HFF-Myc (cell line): Measurements from ENCODE around the gene PFN3.
"Not testable (repeated sequence)": the region's sequence is repeated elsewhere in the genome, so short reads cannot be mapped to it uniquely, and the experiment has no call there.

Experiments
- DNase-seq: peaks from one replicate; pipeline ENCODE4 v3.0.0-alpha.2; 2011; ENCODE audit warnings: low read depth; ENCODE audit errors: extremely low read depth
- H3K4me3 ChIP-seq: replicated peaks from 2 replicates; pipeline ENCODE4 v1.5.1; 2011; ENCODE audit warnings: low read depth, mild to moderate bottlenecking, control low read depth, low read length
- TF ChIP-seq, protein P1 (sequence below): IDR thresholded peaks from 2 replicates; pipeline ENCODE4 v1.5.1; 2012; ENCODE audit warnings: mild to moderate bottlenecking, low read depth, low read length, control low read depth; ENCODE audit errors: missing control alignments

PFN3 gene

DNA sequence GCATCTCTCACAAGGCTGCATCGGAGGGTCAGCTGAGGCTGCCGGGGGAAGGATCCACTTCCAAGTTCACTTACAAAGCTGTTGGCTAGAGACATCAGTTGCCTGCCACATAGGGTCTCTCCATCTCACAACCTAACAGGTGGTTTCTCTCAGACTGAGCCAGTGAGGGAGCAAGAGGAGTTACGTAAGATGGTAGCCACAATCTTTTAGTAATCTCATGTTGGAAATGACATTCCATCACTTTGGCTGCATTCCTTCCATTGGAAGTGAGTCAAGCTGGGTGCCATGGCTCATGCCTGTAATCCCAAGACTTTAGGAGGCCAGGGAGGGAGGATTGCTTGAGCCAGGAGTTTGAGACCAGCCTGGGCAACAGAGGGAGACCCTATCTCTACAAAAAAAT, 18.6 kb upstream of the PFN3 start:
- TF ChIP-seq, protein P1, sequence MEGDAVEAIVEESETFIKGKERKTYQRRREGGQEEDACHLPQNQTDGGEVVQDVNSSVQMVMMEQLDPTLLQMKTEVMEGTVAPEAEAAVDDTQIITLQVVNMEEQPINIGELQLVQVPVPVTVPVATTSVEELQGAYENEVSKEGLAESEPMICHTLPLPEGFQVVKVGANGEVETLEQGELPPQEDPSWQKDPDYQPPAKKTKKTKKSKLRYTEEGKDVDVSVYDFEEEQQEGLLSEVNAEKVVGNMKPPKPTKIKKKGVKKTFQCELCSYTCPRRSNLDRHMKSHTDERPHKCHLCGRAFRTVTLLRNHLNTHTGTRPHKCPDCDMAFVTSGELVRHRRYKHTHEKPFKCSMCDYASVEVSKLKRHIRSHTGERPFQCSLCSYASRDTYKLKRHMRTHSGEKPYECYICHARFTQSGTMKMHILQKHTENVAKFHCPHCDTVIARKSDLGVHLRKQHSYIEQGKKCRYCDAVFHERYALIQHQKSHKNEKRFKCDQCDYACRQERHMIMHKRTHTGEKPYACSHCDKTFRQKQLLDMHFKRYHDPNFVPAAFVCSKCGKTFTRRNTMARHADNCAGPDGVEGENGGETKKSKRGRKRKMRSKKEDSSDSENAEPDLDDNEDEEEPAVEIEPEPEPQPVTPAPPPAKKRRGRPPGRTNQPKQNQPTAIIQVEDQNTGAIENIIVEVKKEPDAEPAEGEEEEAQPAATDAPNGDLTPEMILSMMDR = no peak
- DNase-seq = no peak
- no peak overlapping the region for H3K4me3 ChIP-seq

DNA sequence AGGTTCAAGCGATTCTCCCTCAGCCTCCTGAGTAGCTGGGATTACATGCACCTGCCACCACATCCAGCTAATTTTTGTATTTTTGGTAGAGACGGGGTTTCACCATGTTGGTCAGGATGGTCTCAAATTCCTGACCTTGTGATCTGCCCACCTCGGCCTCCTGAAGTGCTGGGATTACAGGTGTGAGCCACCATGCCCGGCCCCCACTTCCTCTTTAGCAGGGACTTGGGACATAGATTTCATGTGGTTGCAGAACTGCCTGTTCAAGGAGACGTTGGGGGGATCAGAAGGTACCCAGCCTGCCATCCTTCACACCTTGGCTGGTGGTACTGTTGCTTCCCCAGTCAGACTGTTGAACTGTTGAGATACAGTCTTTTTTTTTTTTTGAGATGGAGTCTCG, 16.6 kb upstream of the PFN3 start:
- H3K4me3 ChIP-seq, DNase-seq: not testable (repeated sequence)

DNA sequence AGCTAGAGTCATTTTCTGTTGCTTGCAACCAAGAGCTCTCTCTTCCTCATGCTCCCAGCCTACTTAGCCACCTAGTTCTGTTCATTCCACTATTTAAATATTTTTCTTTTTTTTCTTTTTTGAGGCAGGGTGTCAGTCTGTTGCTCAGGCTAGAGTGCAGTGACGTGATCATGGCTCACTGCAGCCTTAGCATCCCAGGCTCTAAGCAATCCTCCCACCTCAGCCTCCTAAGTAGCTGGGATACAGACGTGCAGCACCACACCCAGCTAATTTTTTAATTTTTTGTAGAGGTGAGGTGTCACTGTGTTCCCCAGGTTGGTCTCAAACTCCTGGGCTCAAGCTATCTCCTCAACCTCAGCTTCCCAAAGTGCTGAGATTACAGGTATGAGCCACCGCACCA, 14.0 kb upstream of the PFN3 start:
- TF ChIP-seq, protein P1 = no peak
- DNase-seq = no peak
- no peak overlapping the region for H3K4me3 ChIP-seq

DNA sequence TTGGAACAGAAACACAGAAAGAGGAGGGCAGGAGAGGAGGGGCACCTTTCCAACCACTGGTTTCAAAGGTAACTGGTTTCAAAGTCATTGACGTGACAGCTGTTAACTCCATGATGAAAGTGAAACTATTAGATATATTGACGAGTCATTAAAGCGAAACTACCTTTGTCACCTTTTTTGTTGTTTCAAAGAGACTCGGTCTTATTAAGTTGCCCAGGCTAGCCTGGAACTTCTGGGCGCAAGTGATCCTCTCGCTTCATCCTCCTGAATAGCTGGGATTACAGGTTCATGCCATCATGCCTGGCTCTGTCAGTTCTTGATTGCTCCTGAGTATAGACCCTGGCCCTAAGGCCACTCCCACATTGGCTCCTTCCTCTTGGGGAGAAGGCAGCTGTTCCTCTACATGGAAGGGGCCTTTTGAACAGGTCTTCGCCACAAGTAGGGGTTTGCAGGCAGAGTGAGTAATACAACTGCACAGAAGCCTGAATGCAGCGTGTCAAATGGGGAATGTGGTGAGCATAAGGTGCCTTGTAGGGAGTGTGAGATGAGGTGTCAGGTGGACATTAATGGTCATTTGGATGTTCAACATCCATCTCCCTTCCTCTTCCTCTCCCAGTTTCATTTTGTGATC, 12.3 kb upstream of the PFN3 start:
- no peak overlapping the region for H3K4me3 ChIP-seq
- no peak for DNase-seq
- TF ChIP-seq, protein P1 = no peak

DNA sequence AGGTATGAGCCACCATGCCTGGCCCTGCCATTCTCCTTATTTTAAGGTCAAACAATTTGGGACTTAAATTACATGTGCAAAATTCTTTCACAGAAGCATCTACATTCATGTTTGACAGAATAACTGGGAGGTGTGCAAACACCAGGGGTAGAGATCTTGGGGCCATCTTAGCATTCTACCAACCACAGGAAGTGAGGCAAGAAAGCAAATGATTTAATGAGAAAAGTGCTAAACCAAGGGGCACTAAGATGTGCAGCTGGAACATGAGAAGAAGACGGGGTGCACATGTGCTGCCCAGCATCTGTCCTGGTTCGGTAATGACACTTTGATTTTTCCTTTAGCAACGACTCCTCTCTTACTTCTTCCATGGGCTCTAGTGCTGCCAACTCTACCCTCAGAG, 10.1 kb upstream of the PFN3 start:
- DNase-seq = no peak

DNA sequence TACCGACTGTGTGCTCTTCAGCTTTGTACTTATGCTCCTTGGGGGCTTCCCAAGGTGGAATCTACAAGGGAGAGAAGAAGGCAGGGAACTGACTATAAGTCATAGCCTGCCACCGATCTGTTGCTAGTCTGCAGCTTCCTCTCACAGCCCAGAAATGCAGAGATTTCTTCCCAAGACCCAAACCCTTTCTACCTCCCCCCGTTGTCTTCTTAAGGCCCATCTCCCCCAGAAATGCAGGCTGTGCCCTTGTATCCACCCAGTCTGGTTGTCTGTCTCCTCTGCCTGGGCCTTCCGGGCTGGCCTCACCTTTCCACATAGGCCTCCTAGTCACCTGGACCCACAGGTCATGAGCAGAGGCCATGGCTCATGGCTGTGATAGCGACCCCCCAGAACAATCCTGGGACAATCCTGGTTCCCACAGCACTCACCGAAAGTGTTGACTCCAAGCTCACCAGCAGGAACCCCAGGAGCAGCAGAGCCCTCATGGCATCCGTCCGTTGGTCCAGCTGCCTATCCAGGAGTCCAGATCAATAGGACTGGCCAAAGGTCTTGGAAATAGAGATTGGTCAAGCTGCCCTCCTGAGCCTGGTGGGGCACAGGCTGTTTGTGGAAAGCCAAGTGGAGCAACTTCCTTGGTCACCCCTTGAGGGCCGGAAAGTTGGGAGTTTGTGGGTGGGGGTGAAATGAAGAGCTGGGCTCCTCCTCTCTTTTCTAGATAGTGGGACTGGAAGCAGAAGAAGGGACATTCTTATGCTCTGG, 8.8 kb upstream of the PFN3 start, which contains the start of gene F12:
TSS of gene F12 (minus strand) at position 522 of the 759 bp plus-strand sequence. CDS start at position 485, 37 bp downstream.
- H3K4me3 ChIP-seq = no peak within 1 kb of the TSS
- no peak for DNase-seq
- TF ChIP-seq, protein P1 = no peak

More for the DNA sequence above, 10.1 kb upstream of the PFN3 start:
- TF ChIP-seq, protein P1 = no peak
- no peak overlapping the region for H3K4me3 ChIP-seq

DNA sequence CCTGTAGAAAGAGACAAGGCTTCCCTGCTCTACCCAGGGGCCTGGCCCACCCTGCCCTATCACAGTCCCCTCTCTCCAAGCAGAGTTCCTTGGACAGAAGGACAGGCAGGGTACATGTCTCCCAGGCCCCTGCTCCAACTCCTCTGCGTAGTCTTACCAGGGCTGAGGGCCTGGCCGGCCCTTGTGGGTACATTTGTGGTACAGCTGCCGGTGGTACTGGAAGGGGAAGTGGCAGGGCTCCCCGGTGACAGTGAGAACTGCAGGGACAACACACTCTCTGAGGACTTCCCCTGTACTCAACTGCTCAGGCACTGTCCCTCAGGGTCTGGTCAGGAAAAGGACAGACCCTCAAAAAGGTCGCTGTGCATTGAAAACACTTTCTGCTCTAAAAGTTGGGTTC, 5.3 kb upstream of the PFN3 start:
- DNase-seq = no peak
- TF ChIP-seq, protein P1 = no peak
- no peak overlapping the region for H3K4me3 ChIP-seq
